ENCODE data around the gene SLC25A4.

SLC25A4 gene

GRCh38 chr4:185109736-185110135 is 33.3 kb upstream of the SLC25A4 start (continued):
- no peak for TF ChIP-seq OSR1 (CRISPR knock-in tag; IDR thresholded peaks at IDR 0.05)

DNA sequence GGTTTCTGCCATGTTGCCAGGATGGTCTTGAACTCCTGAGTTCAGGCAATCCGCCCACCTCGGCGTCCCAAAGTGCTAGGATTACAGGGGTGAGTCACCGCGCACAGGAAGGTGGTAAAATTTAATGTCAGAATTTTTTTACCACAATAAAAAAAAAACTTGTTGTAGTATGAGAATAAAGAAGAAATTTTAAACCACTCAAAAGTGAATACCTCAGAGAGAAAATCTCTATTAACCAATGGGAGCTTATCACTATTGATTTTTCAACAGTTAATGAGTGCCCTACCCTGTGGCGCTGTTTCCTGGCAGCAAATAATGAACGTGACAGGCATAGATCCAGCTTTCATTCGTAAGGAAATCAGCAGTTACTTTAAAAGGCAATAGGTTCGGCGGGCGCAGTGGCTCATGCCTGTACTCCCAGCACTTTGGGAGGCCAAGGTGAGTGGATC is 32.7 kb upstream of the SLC25A4 start:
- ATAC-seq, result no peak
- TF ChIP-seq GLIS3 (CRISPR knock-in tag; IDR thresholded peaks at IDR 0.05) (no peak), TCF4 (CRISPR knock-in tag; IDR thresholded peaks at IDR 0.05; ENCODE audit: borderline replicate concordance) (no peak), CSRNP3 (CRISPR knock-in tag; IDR thresholded peaks at IDR 0.05) (no peak), CSDC2 (CRISPR knock-in tag; IDR thresholded peaks at IDR 0.05) (no peak), ZC3H10 (CRISPR knock-in tag; IDR thresholded peaks at IDR 0.05) (no peak), ZNF70 (CRISPR knock-in tag; IDR thresholded peaks at IDR 0.05) (no peak)
- TF ChIP-seq, protein P1, sequence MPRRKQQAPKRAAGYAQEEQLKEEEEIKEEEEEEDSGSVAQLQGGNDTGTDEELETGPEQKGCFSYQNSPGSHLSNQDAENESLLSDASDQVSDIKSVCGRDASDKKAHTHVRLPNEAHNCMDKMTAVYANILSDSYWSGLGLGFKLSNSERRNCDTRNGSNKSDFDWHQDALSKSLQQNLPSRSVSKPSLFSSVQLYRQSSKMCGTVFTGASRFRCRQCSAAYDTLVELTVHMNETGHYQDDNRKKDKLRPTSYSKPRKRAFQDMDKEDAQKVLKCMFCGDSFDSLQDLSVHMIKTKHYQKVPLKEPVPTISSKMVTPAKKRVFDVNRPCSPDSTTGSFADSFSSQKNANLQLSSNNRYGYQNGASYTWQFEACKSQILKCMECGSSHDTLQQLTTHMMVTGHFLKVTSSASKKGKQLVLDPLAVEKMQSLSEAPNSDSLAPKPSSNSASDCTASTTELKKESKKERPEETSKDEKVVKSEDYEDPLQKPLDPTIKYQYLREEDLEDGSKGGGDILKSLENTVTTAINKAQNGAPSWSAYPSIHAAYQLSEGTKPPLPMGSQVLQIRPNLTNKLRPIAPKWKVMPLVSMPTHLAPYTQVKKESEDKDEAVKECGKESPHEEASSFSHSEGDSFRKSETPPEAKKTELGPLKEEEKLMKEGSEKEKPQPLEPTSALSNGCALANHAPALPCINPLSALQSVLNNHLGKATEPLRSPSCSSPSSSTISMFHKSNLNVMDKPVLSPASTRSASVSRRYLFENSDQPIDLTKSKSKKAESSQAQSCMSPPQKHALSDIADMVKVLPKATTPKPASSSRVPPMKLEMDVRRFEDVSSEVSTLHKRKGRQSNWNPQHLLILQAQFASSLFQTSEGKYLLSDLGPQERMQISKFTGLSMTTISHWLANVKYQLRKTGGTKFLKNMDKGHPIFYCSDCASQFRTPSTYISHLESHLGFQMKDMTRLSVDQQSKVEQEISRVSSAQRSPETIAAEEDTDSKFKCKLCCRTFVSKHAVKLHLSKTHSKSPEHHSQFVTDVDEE (CRISPR knock-in tag; IDR thresholded peaks at IDR 0.05), result no peak
- TF ChIP-seq, protein P2, sequence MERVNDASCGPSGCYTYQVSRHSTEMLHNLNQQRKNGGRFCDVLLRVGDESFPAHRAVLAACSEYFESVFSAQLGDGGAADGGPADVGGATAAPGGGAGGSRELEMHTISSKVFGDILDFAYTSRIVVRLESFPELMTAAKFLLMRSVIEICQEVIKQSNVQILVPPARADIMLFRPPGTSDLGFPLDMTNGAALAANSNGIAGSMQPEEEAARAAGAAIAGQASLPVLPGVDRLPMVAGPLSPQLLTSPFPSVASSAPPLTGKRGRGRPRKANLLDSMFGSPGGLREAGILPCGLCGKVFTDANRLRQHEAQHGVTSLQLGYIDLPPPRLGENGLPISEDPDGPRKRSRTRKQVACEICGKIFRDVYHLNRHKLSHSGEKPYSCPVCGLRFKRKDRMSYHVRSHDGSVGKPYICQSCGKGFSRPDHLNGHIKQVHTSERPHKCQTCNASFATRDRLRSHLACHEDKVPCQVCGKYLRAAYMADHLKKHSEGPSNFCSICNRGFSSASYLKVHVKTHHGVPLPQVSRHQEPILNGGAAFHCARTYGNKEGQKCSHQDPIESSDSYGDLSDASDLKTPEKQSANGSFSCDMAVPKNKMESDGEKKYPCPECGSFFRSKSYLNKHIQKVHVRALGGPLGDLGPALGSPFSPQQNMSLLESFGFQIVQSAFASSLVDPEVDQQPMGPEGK (CRISPR knock-in tag; IDR thresholded peaks at IDR 0.05; ENCODE audit: borderline replicate concordance), result no peak

- peak; percentile 97 for ATAC-seq
Observed at GRCh38 chr4:185112104-185112503, 31.0 kb upstream of the SLC25A4 start.

GRCh38 chr4:185113340-185113739 is 29.7 kb upstream of the SLC25A4 start:
- ATAC-seq, result no peak
- TF ChIP-seq TOX (CRISPR knock-in tag; IDR thresholded peaks at IDR 0.05; ENCODE audit: borderline replicate concordance), result no peak
- no peak for TF ChIP-seq CSDC2 (CRISPR knock-in tag; IDR thresholded peaks at IDR 0.05)
- no peak for TF ChIP-seq ZFP3 (CRISPR knock-in tag; IDR thresholded peaks at IDR 0.05)
- TF ChIP-seq, protein P3, sequence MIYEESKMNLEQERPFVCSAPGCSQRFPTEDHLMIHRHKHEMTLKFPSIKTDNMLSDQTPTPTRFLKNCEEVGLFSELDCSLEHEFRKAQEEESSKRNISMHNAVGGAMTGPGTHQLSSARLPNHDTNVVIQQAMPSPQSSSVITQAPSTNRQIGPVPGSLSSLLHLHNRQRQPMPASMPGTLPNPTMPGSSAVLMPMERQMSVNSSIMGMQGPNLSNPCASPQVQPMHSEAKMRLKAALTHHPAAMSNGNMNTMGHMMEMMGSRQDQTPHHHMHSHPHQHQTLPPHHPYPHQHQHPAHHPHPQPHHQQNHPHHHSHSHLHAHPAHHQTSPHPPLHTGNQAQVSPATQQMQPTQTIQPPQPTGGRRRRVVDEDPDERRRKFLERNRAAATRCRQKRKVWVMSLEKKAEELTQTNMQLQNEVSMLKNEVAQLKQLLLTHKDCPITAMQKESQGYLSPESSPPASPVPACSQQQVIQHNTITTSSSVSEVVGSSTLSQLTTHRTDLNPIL (CRISPR knock-in tag; IDR thresholded peaks at IDR 0.05; ENCODE audit: low read depth), result no peak
- TF ChIP-seq ZC3H10 (CRISPR knock-in tag; IDR thresholded peaks at IDR 0.05), result no peak
- TF ChIP-seq, protein P4, sequence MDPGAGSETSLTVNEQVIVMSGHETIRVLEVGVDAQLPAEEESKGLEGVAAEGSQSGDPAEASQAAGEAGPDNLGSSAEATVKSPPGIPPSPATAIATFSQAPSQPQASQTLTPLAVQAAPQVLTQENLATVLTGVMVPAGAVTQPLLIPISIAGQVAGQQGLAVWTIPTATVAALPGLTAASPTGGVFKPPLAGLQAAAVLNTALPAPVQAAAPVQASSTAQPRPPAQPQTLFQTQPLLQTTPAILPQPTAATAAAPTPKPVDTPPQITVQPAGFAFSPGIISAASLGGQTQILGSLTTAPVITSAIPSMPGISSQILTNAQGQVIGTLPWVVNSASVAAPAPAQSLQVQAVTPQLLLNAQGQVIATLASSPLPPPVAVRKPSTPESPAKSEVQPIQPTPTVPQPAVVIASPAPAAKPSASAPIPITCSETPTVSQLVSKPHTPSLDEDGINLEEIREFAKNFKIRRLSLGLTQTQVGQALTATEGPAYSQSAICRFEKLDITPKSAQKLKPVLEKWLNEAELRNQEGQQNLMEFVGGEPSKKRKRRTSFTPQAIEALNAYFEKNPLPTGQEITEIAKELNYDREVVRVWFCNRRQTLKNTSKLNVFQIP (CRISPR knock-in tag; IDR thresholded peaks at IDR 0.05; ENCODE audit: borderline replicate concordance, low read depth), result no peak
- TF ChIP-seq, protein P1 (CRISPR knock-in tag; IDR thresholded peaks at IDR 0.05), result no peak
- TF ChIP-seq TCF4 (CRISPR knock-in tag; IDR thresholded peaks at IDR 0.05; ENCODE audit: borderline replicate concordance), result no peak
- no peak for TF ChIP-seq ZFP30 (CRISPR knock-in tag; IDR thresholded peaks at IDR 0.05)
- no peak for TF ChIP-seq BACH2 (CRISPR knock-in tag; IDR thresholded peaks at IDR 0.05; ENCODE audit: borderline replicate concordance)
- no peak for TF ChIP-seq CSRNP3 (CRISPR knock-in tag; IDR thresholded peaks at IDR 0.05)
- TF ChIP-seq ESRRG (CRISPR knock-in tag; IDR thresholded peaks at IDR 0.05), result no peak
- no peak for TF ChIP-seq GLIS3 (CRISPR knock-in tag; IDR thresholded peaks at IDR 0.05)
- TF ChIP-seq RARB (CRISPR knock-in tag; IDR thresholded peaks at IDR 0.05), result no peak
- TF ChIP-seq ZNF565 (CRISPR knock-in tag; conservative IDR thresholded peaks at IDR 0.05; ENCODE audit: low read depth), result no peak
- TF ChIP-seq ARNTL (CRISPR knock-in tag; IDR thresholded peaks at IDR 0.05; ENCODE audit: borderline replicate concordance, low read depth), result no peak
- TF ChIP-seq PPARA (CRISPR knock-in tag; IDR thresholded peaks at IDR 0.05; ENCODE audit: borderline replicate concordance), result no peak

More at GRCh38 chr4:185112104-185112503, 31.0 kb upstream of the SLC25A4 start:
- TF ChIP-seq SNAI2 (CRISPR knock-in tag; IDR thresholded peaks at IDR 0.05) (no peak), TOX (CRISPR knock-in tag; IDR thresholded peaks at IDR 0.05; ENCODE audit: borderline replicate concordance) (0 out of 2 replicates have a peak, but pooled peaks have one; percentile 21), OSR1 (CRISPR knock-in tag; IDR thresholded peaks at IDR 0.05) (no peak), RARB (CRISPR knock-in tag; IDR thresholded peaks at IDR 0.05) (no peak), ZFP3 (CRISPR knock-in tag; IDR thresholded peaks at IDR 0.05) (no peak)

Data from SK-N-SH treated with all-trans-retinoic acid at 6 μM for 48 hours (cell line).